A673 (cell line): Measurements from ENCODE around the gene LAMA4.

ENCODE experiments used
- CTCF ChIP-seq: fragments of 300-800, 200-600 bp; sonication (generic); conservative IDR thresholded peaks from 2 replicates; pipeline ENCODE4 v1.5.1; 2017; ENCODE audit warnings: low read depth, mild to moderate bottlenecking, antibody characterized with exemption, low read length, moderate library complexity, mixed read lengths
- EZH2 ChIP-seq: fragments of 200-600 bp; sonication (generic); IDR thresholded peaks from 2 replicates; pipeline ENCODE4 v1.6.1; 2017; ENCODE audit warnings: borderline replicate concordance, low read depth, mild to moderate bottlenecking, mixed read lengths, antibody characterized with exemption, low read length; ENCODE audit not compliant: poor library complexity, severe bottlenecking

GRCh38 chr6:112160745-112161144 is 93.6 kb downstream of the LAMA4 start:
- TF ChIP-seq CTCF (no peak), EZH2 (no peak)
